Measurements from ENCODE around the gene UBE2J2.

Gene UBE2J2

GRCh38 chr1:1228596-1229321 lies 44.9 kb downstream of the UBE2J2 start:
- no peak overlapping the region for H3K27ac Mint-ChIP-seq
- H3K4me1 Mint-ChIP-seq = peaks cover 39% of the 10 kb centered on the region
- H3K4me3 Mint-ChIP-seq = no peak overlapping the region
- H3K36me3 Mint-ChIP-seq = peaks cover 36% of the 10 kb centered on the region
- H3K27me3 Mint-ChIP-seq = no peaks in the 10 kb centered on the region
- no peak for ATAC-seq
- H3K9me3 Mint-ChIP-seq = no peaks in the 10 kb centered on the region

- Mint-ChIP-seq H3K9me3 (no peaks in the 10 kb centered on the region), H3K4me3 (no peak overlapping the region), H3K4me1 (peaks cover 34% of the 10 kb centered on the region), H3K27me3 (no peaks in the 10 kb centered on the region), H3K27ac (no peak overlapping the region), H3K36me3 (peaks cover 38% of the 10 kb centered on the region)
- ATAC-seq = no peak
Observed at GRCh38 chr1:1228187-1228586, 45.5 kb downstream of the UBE2J2 start.

GRCh38 chr1:1227386-1227785 lies 46.3 kb downstream of the UBE2J2 start:
- no peak for ATAC-seq
- no peak overlapping the region for H3K4me3 Mint-ChIP-seq
- no peaks in the 10 kb centered on the region for H3K27me3 Mint-ChIP-seq
- H3K36me3 Mint-ChIP-seq = peaks cover 46% of the 10 kb centered on the region
- no peak overlapping the region for H3K27ac Mint-ChIP-seq
- no peaks in the 10 kb centered on the region for H3K9me3 Mint-ChIP-seq
- peaks cover 30% of the 10 kb centered on the region for H3K4me1 Mint-ChIP-seq

- no peak for ATAC-seq
Observed at GRCh38 chr1:1226566-1227362, 46.9 kb downstream of the UBE2J2 start.

GRCh38 chr1:1225913-1226312 lies 47.7 kb downstream of the UBE2J2 start:
- Mint-ChIP-seq H3K36me3 (peaks cover 54% of the 10 kb centered on the region), H3K27me3 (no peaks in the 10 kb centered on the region), H3K9me3 (no peaks in the 10 kb centered on the region), H3K4me1 (peaks cover 28% of the 10 kb centered on the region), H3K4me3 (no peak overlapping the region), H3K27ac (no peak overlapping the region)
- ATAC-seq = no peak

More at GRCh38 chr1:1226566-1227362, 46.9 kb downstream of the UBE2J2 start:
- no peak overlapping the region for H3K27ac Mint-ChIP-seq
- peaks cover 30% of the 10 kb centered on the region for H3K4me1 Mint-ChIP-seq
- peaks cover 49% of the 10 kb centered on the region for H3K36me3 Mint-ChIP-seq
- H3K27me3 Mint-ChIP-seq = no peaks in the 10 kb centered on the region
- no peaks in the 10 kb centered on the region for H3K9me3 Mint-ChIP-seq
- no peak overlapping the region for H3K4me3 Mint-ChIP-seq

GRCh38 chr1:1225238-1225845 lies 48.3 kb downstream of the UBE2J2 start:
- no peak for ATAC-seq
- no peak overlapping the region for H3K27ac Mint-ChIP-seq
- peaks cover 23% of the 10 kb centered on the region for H3K4me1 Mint-ChIP-seq
- H3K27me3 Mint-ChIP-seq = no peaks in the 10 kb centered on the region
- H3K36me3 Mint-ChIP-seq = peaks cover 60% of the 10 kb centered on the region
- no peak overlapping the region for H3K4me3 Mint-ChIP-seq
- no peaks in the 10 kb centered on the region for H3K9me3 Mint-ChIP-seq

- no peak overlapping the region for H3K4me3 Mint-ChIP-seq
- no peak for ATAC-seq
Observed at GRCh38 chr1:1223891-1224290, 49.8 kb downstream of the UBE2J2 start.

GRCh38 chr1:1223321-1223720 lies 50.3 kb downstream of the UBE2J2 start:
- Mint-ChIP-seq H3K4me3 (no peak overlapping the region), H3K36me3 (peaks cover 69% of the 10 kb centered on the region), H3K4me1 (peaks cover 27% of the 10 kb centered on the region), H3K27me3 (no peaks in the 10 kb centered on the region), H3K27ac (peak overlapping the region; percentile 64), H3K9me3 (no peaks in the 10 kb centered on the region)
- ATAC-seq = no peak

More at GRCh38 chr1:1223891-1224290, 49.8 kb downstream of the UBE2J2 start:
- peaks cover 63% of the 10 kb centered on the region for H3K36me3 Mint-ChIP-seq
- H3K27ac Mint-ChIP-seq = no peak overlapping the region
- no peaks in the 10 kb centered on the region for H3K9me3 Mint-ChIP-seq
- no peaks in the 10 kb centered on the region for H3K27me3 Mint-ChIP-seq
- H3K4me1 Mint-ChIP-seq = peaks cover 22% of the 10 kb centered on the region

GRCh38 chr1:1222575-1223225 lies 51.0 kb downstream of the UBE2J2 start:
- Mint-ChIP-seq H3K9me3 (no peaks in the 10 kb centered on the region), H3K27me3 (no peaks in the 10 kb centered on the region), H3K4me3 (no peak overlapping the region), H3K36me3 (peaks cover 75% of the 10 kb centered on the region), H3K27ac (peak overlapping the region; percentile 64), H3K4me1 (peaks cover 34% of the 10 kb centered on the region)
- no peak for ATAC-seq

GRCh38 chr1:1221887-1222574 lies 51.6 kb downstream of the UBE2J2 start:
- Mint-ChIP-seq H3K27me3 (no peaks in the 10 kb centered on the region), H3K27ac (no peak overlapping the region), H3K36me3 (peaks cover 81% of the 10 kb centered on the region), H3K4me3 (no peak overlapping the region), H3K4me1 (peaks cover 37% of the 10 kb centered on the region), H3K9me3 (no peaks in the 10 kb centered on the region)
- ATAC-seq = no peak

- Mint-ChIP-seq H3K27ac (peak overlapping the region; percentile 22), H3K27me3 (no peaks in the 10 kb centered on the region), H3K4me1 (peaks cover 43% of the 10 kb centered on the region), H3K4me3 (no peak overlapping the region), H3K36me3 (peaks cover 80% of the 10 kb centered on the region), H3K9me3 (no peaks in the 10 kb centered on the region)
- no peak for ATAC-seq
Observed at GRCh38 chr1:1220197-1220596, 53.5 kb downstream of the UBE2J2 start.

- H3K36me3 Mint-ChIP-seq = peaks cover 74% of the 10 kb centered on the region
- peak overlapping the region; percentile 22 for H3K27ac Mint-ChIP-seq
Observed at GRCh38 chr1:1219341-1219740, 54.3 kb downstream of the UBE2J2 start.

GRCh38 chr1:1218524-1219200 lies 55.0 kb downstream of the UBE2J2 start:
- no peak for ATAC-seq
- Mint-ChIP-seq H3K27me3 (no peaks in the 10 kb centered on the region), H3K27ac (peak overlapping the region; percentile 51), H3K4me3 (no peak overlapping the region), H3K9me3 (no peaks in the 10 kb centered on the region), H3K4me1 (peaks cover 56% of the 10 kb centered on the region), H3K36me3 (peaks cover 67% of the 10 kb centered on the region)

More at GRCh38 chr1:1219341-1219740, 54.3 kb downstream of the UBE2J2 start:
- no peak overlapping the region for H3K4me3 Mint-ChIP-seq
- H3K27me3 Mint-ChIP-seq = no peaks in the 10 kb centered on the region
- no peaks in the 10 kb centered on the region for H3K9me3 Mint-ChIP-seq
- no peak for ATAC-seq
- peaks cover 51% of the 10 kb centered on the region for H3K4me1 Mint-ChIP-seq

Data from stimulated activated memory B cell treated with anti-CD40 and anti-IgM and Interleukin-4, amounts not matched to agents 10 μg/mL and 1 μg/mL and 100 μg/mL, for 72 hours (primary cell).